SK-N-DZ (cell line): Measurements from ENCODE around the gene ECI1.
"Not testable (repeated sequence)": the region's sequence is repeated elsewhere in the genome, so short reads cannot be mapped to it uniquely, and the experiment has no call there.

ENCODE experiments used
- DNase-seq: peaks from one replicate; pipeline ENCODE4 v3.0.0-alpha.2; 2015; ENCODE audit warnings: low spot score

The ECI1 gene

GRCh38 chr16:2211923-2212347, 39.5 kb downstream of the ECI1 start:
- DNase-seq = no peak

- DNase-seq = peak; percentile 74
Observed at GRCh38 chr16:2210386-2211365, 40.7 kb downstream of the ECI1 start, which contains the start of gene BRICD5. Gene BRICD5, minus strand, starts transcription at chr16:2210863. Its CDS starts 30 bp downstream, at chr16:2210833.

- no peak for DNase-seq
Observed at GRCh38 chr16:2210009-2210332, 41.4 kb downstream of the ECI1 start.

GRCh38 chr16:2209258-2210008, 42.0 kb downstream of the ECI1 start:
- no peak for DNase-seq

- DNase-seq = no peak
Observed at GRCh38 chr16:2208772-2209171, 42.6 kb downstream of the ECI1 start.

- DNase-seq = peak; percentile 73
Observed at GRCh38 chr16:2208308-2208707, 43.1 kb downstream of the ECI1 start.

- no peak for DNase-seq
Observed at GRCh38 chr16:2207872-2208271, 43.5 kb downstream of the ECI1 start.

GRCh38 chr16:2206780-2207433, 44.5 kb downstream of the ECI1 start:
- no peak for DNase-seq

- no peak for DNase-seq
Observed at GRCh38 chr16:2206420-2206779, 45.0 kb downstream of the ECI1 start.

GRCh38 chr16:2205967-2206313, 45.4 kb downstream of the ECI1 start:
- DNase-seq = peak; percentile 79

GRCh38 chr16:2205104-2205966, 46.1 kb downstream of the ECI1 start, which contains the start of gene MLST8:
Gene MLST8, plus strand, starts transcription at chr16:2205454. Its CDS starts 632 bp downstream, at chr16:2206086.
- peak; percentile 86 for DNase-seq

- DNase-seq = no peak
Observed at GRCh38 chr16:2204416-2205103, 46.8 kb downstream of the ECI1 start.

- not testable (repeated sequence) for DNase-seq
Observed at GRCh38 chr16:2203119-2203688, 48.2 kb downstream of the ECI1 start.

GRCh38 chr16:2200313-2200712, 51.1 kb downstream of the ECI1 start:
- no peak for DNase-seq

GRCh38 chr16:2199621-2200139, 51.7 kb downstream of the ECI1 start:
- DNase-seq = no peak

- DNase-seq = no peak
Observed at GRCh38 chr16:2199095-2199494, 52.3 kb downstream of the ECI1 start.

GRCh38 chr16:2198283-2198682, 53.1 kb downstream of the ECI1 start:
- DNase-seq = no peak

GRCh38 chr16:2197765-2198164, 53.6 kb downstream of the ECI1 start:
- no peak for DNase-seq

- no peak for DNase-seq
Observed at GRCh38 chr16:2196981-2197511, 54.3 kb downstream of the ECI1 start.
